SK-N-SH treated with all-trans-retinoic acid at 6 μM for 48 hours (cell line): Measurements from ENCODE around the gene SLC6A6.

Experiments
- ATAC-seq: fragments of 200-7000 bp; cut with Tn5 transposase; 3 replicates; pipeline ENCODE4 v1.9.1; 2020; ENCODE audit warnings: mild to moderate bottlenecking, moderate library complexity
- ARNTL ChIP-seq: fragments of 450-650 bp; formaldehyde crosslinking; IDR thresholded peaks from 2 replicates; pipeline ENCODE4 v1.5.0; 2020; ENCODE audit warnings: low read depth, mild to moderate bottlenecking, moderate library complexity, borderline replicate concordance
- BACH2 ChIP-seq: fragments of 250-450 bp; sonication (Bioruptor Pico); IDR thresholded peaks from 2 replicates; pipeline ENCODE4 v1.9.0; 2021; ENCODE audit warnings: mild to moderate bottlenecking, borderline replicate concordance
- CREB5 ChIP-seq: fragments of 250-450 bp; sonication (Bioruptor Pico); IDR thresholded peaks from 2 replicates; pipeline ENCODE4 v1.5.1; 2020; ENCODE audit warnings: low read depth, mild to moderate bottlenecking, moderate library complexity
- CSDC2 ChIP-seq: fragments of 250-450 bp; sonication (Bioruptor Pico); IDR thresholded peaks from 2 replicates; pipeline ENCODE4 v1.5.0; 2020; ENCODE audit warnings: mild to moderate bottlenecking, moderate library complexity
- CSRNP3 ChIP-seq: fragments of 250-450 bp; sonication (Bioruptor Pico); IDR thresholded peaks from 2 replicates; pipeline ENCODE4 v1.5.1; 2021; ENCODE audit warnings: mild to moderate bottlenecking, moderate library complexity
- ESRRG ChIP-seq: fragments of 250-450 bp; sonication (Bioruptor Pico); IDR thresholded peaks from 2 replicates; pipeline ENCODE4 v1.6.1; 2021; ENCODE audit warnings: mild to moderate bottlenecking
- GLIS3 ChIP-seq: fragments of 250-450 bp; sonication (Bioruptor Pico); IDR thresholded peaks from 2 replicates; pipeline ENCODE4 v1.5.0; 2020; ENCODE audit warnings: mild to moderate bottlenecking, moderate library complexity
- PATZ1 ChIP-seq: fragments of 250-450 bp; sonication (Bioruptor Pico); IDR thresholded peaks from 2 replicates; pipeline ENCODE4 v1.8.0; 2020; ENCODE audit warnings: mild to moderate bottlenecking, moderate library complexity, borderline replicate concordance
- POU6F1 ChIP-seq: fragments of 250-450 bp; sonication (Bioruptor Pico); IDR thresholded peaks from 2 replicates; pipeline ENCODE4 v1.8.0; 2021; ENCODE audit warnings: low read depth, mild to moderate bottlenecking, moderate library complexity, borderline replicate concordance
- PPARA ChIP-seq: fragments of 250-450 bp; sonication (Bioruptor Pico); IDR thresholded peaks from 2 replicates; pipeline ENCODE4 v1.5.0; 2020; ENCODE audit warnings: mild to moderate bottlenecking, borderline replicate concordance
- RARB ChIP-seq: fragments of 250-450 bp; sonication (Bioruptor Pico); IDR thresholded peaks from 2 replicates; pipeline ENCODE4 v1.8.0; 2021; ENCODE audit warnings: mild to moderate bottlenecking, moderate library complexity
- TCF4 ChIP-seq: fragments of 250-450 bp; sonication (Bioruptor Pico); IDR thresholded peaks from 2 replicates; pipeline ENCODE4 v1.8.0; 2021; ENCODE audit warnings: mild to moderate bottlenecking, moderate library complexity, borderline replicate concordance
- TOX ChIP-seq: fragments of 250-450 bp; sonication (Bioruptor Pico); IDR thresholded peaks from 2 replicates; pipeline ENCODE4 v1.8.0; 2021; ENCODE audit warnings: mild to moderate bottlenecking, moderate library complexity, borderline replicate concordance
- ZC3H10 ChIP-seq: fragments of 250-450 bp; sonication (Bioruptor Pico); IDR thresholded peaks from 2 replicates; pipeline ENCODE4 v1.5.1; 2021; ENCODE audit warnings: mild to moderate bottlenecking, moderate library complexity
- ZFP3 ChIP-seq: fragments of 250-450 bp; sonication (Bioruptor Pico); IDR thresholded peaks from 2 replicates; pipeline ENCODE4 v1.5.0; 2020; ENCODE audit warnings: mild to moderate bottlenecking, moderate library complexity
- ZFP30 ChIP-seq: fragments of 450-650 bp; formaldehyde crosslinking; IDR thresholded peaks from 2 replicates; pipeline ENCODE4 v1.5.0; 2022; ENCODE audit warnings: mild to moderate bottlenecking, moderate library complexity
- ZNF565 ChIP-seq: fragments of 450-650 bp; formaldehyde crosslinking; conservative IDR thresholded peaks from 2 replicates; pipeline ENCODE4 v1.5.0; 2020; ENCODE audit warnings: low read depth, mild to moderate bottlenecking, moderate library complexity
- ZNF70 ChIP-seq: fragments of 450-650 bp; formaldehyde crosslinking; IDR thresholded peaks from 2 replicates; pipeline ENCODE4 v1.5.0; 2020; ENCODE audit warnings: mild to moderate bottlenecking, moderate library complexity
- ZNF8 ChIP-seq: fragments of 450-650 bp; formaldehyde crosslinking; IDR thresholded peaks from 2 replicates; pipeline ENCODE4 v1.5.0; 2020; ENCODE audit warnings: mild to moderate bottlenecking, moderate library complexity

Gene SLC6A6

GRCh38 chr3:14468621-14468981, 66.2 kb downstream of the SLC6A6 start:
- no peak for ATAC-seq

GRCh38 chr3:14470461-14470860, 68.1 kb downstream of the SLC6A6 start:
- ATAC-seq = no peak

More at GRCh38 chr3:14468621-14468981, 66.2 kb downstream of the SLC6A6 start:
- TF ChIP-seq ZFP30 = no peak
- no peak for TF ChIP-seq PATZ1 (CRISPR knock-in tag)
- TF ChIP-seq POU6F1 (CRISPR knock-in tag) = no peak
- no peak for TF ChIP-seq ZNF70
- TF ChIP-seq ESRRG = no peak
- no peak for TF ChIP-seq ZNF565
- TF ChIP-seq TOX (CRISPR knock-in tag) = no peak
- no peak for TF ChIP-seq BACH2 (CRISPR knock-in tag)
- TF ChIP-seq RARB = no peak
- no peak for TF ChIP-seq GLIS3 (CRISPR knock-in tag)
- no peak for TF ChIP-seq ZNF8 (CRISPR knock-in tag)
- TF ChIP-seq ARNTL (CRISPR knock-in tag) = no peak
- TF ChIP-seq TCF4 = no peak
- no peak for TF ChIP-seq CREB5
- TF ChIP-seq PPARA = no peak
- TF ChIP-seq ZFP3 (CRISPR knock-in tag) = no peak

GRCh38 chr3:14471016-14471415, 68.6 kb downstream of the SLC6A6 start:
- ATAC-seq = no peak
- TF ChIP-seq ESRRG (no peak), ZFP30 (no peak), TCF4 (no peak), ZNF8 (CRISPR knock-in tag) (no peak), ZC3H10 (CRISPR knock-in tag) (no peak), ZNF70 (no peak), CSRNP3 (CRISPR knock-in tag) (no peak), ZNF565 (no peak), PATZ1 (CRISPR knock-in tag) (no peak)

More at GRCh38 chr3:14470461-14470860, 68.1 kb downstream of the SLC6A6 start:
- TF ChIP-seq POU6F1 (CRISPR knock-in tag) = no peak
- no peak for TF ChIP-seq PATZ1 (CRISPR knock-in tag)
- TF ChIP-seq CSDC2 (CRISPR knock-in tag) = no peak
- no peak for TF ChIP-seq TCF4
- TF ChIP-seq, all 23 proteins: peak for 0
